ENCODE results near the gene PASK. TPM values are rescaled to one million over a fixed set of nuclear protein-coding genes. Genes with fewer than 3 reads are reported as not detected.

The PASK gene
- total and polyA plus RNA-seq, 2 of the 4 experiments (the other 2 are of a cell fraction), result 4.1 TPM

DNA sequence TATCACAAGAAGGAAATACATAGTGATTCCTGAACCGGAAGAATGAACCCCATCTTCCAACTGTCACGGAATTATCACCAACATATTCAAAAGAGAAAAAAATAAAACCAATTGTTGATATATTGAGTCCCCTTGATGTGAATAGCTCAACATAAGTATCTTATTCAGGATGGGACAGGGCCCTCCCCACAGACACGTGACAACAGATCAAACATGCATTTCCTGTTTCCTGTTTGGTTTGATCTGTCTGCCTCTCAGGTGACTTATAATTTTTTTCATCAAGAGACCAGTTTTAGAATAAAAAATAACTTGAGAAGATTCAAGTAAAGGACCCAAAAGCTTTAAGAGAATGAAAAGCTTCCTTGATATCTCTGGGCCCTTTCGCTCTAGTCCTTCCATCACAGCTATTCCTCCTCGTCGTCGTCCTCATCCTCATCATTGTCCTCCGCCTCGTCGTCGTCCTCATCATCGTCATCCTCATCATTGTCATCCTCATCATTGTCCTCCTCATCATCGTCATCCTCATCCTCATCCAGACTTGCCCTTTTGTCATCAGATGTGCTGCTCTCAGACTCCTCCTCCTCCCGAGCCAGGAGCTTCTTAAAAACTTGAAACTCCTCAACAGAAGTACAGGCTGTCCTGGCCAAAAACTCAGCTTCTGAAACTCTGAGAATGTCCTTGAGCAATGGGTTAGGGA is 53.5 kb downstream of the PASK start:
- Histone ChIP-seq H3K79me1 (ENCODE audit: low read depth in 1 of 2, low read length in 2 of 2) (peaks cover 21 to 27% of the 10 kb centered on the region in 2 experiments), H3K27me3 (ENCODE audit: control insufficient read depth, insufficient read depth, low read length) (no peaks in the 10 kb centered on the region), H3K4me1 (ENCODE audit: control insufficient read depth, insufficient read depth, low read length) (no peaks in the 10 kb centered on the region), H3K9me1 (ENCODE audit: insufficient read depth, low read length) (peaks cover 3% of the 10 kb centered on the region; the same call in 1 of the 2 replicates), H3K14ac (replicated peaks; ENCODE audit: low read depth, low read length) (no peak overlapping the region), H2AK9ac (replicated peaks; ENCODE audit: low read depth, low read length, poor library complexity) (no peak overlapping the region), H3K36me3 (ENCODE audit: control insufficient read depth, insufficient read depth, low read length) (peaks cover 45% of the 10 kb centered on the region), H3K9me3 (ENCODE audit: control insufficient read depth, insufficient read depth, low read length) (no peaks in the 10 kb centered on the region), H3K4ac (ENCODE audit: low read depth, low read length) (no peak overlapping the region), H4K8ac (ENCODE audit: low read depth in 2 of 2, low read length in 2 of 2) (no peak overlapping the region), H3K27ac (ENCODE audit: insufficient read depth, low read length) (no peak overlapping the region), H2BK20ac (ENCODE audit: low read depth, low read length) (no peak overlapping the region), H3K18ac (ENCODE audit: low read depth, low read length) (no peak overlapping the region), H2BK5ac (ENCODE audit: low read depth, low read length, poor library complexity, severe bottlenecking) (no peak overlapping the region), H4K20me1 (ENCODE audit: insufficient read depth, low read length) (no peaks in the 10 kb centered on the region), H3K56ac (ENCODE audit: extremely low read depth, insufficient read depth, low read length) (no peak overlapping the region), H2BK120ac (ENCODE audit: low read depth, low read length) (no peak overlapping the region), H3K9ac (ENCODE audit: low read depth, low read length) (no peak overlapping the region), H2AK5ac (ENCODE audit: low read depth, low read length) (no peak overlapping the region), H4K5ac (ENCODE audit: low read depth, low read length) (no peak overlapping the region), H3K4me2 (ENCODE audit: low read depth, low read length) (no peak overlapping the region), H3K23ac (ENCODE audit: low read depth, low read length) (no peak overlapping the region), H3K4me3 (ENCODE audit: insufficient read depth, low read depth, low read length) (no peak overlapping the region), H2BK15ac (ENCODE audit: low read depth, low read length) (no peak overlapping the region), H4K91ac (ENCODE audit: insufficient read depth, low read depth, low read length) (no peak overlapping the region), H2AFZ (replicated peaks; ENCODE audit: low read length, poor library complexity) (no peak overlapping the region)
- intact Hi-C loops (cut with micrococcal nuclease), result no loop called here
- no peak for DNase-seq
- no TSS peak for BruUV-seq (replicated peaks)
- ATAC-seq (ENCODE audit: low read depth), result no peak
- dilution Hi-C loops (cut with HindIII; ENCODE audit: low sequenced_read_pairs, unreplicated experiment), result no loop called here
- no peak for TF ChIP-seq SMC3 (IDR thresholded peaks at IDR 0.05; ENCODE audit: low read depth, low read length)
- no peak for TF ChIP-seq MXI1 (IDR thresholded peaks at IDR 0.05; ENCODE audit: borderline replicate concordance, low read depth, low read length)
- TF ChIP-seq MAZ (IDR thresholded peaks at IDR 0.05; ENCODE audit: borderline replicate concordance, low read depth, low read length), result no peak
- no peak for TF ChIP-seq RAD21 (IDR thresholded peaks at IDR 0.05; ENCODE audit: low read length)
- no peak for TF ChIP-seq RFX5 (IDR thresholded peaks at IDR 0.05; ENCODE audit: low read depth, low read length)
- no peak for TF ChIP-seq MAFK (IDR thresholded peaks at IDR 0.05; ENCODE audit: low read depth, low read length)
- TF ChIP-seq FOS (IDR thresholded peaks at IDR 0.05; ENCODE audit: low read depth, low read length), result no peak
- no peak for TF ChIP-seq CHD1 (IDR thresholded peaks at IDR 0.05; ENCODE audit: low read depth, low read length)
- ChIA-PET CTCF (no interaction called here), POLR2A (ENCODE audit: unreplicated experiment) (no interaction called here)
- in situ Hi-C loops (cut with MboI; ENCODE audit: low sequenced_read_pairs), result no loop called here
- 91 to 100% methylated on average over 8 to 10 of the region's 14 CpGs for WGBS, 2 experiments (ENCODE audit: extremely low coverage in 2 of 2, insufficient read length in 1 of 2)

All from IMR-90 (cell line).